Measurements from ENCODE around the gene CTF1. TPM values are rescaled to one million over a fixed set of nuclear protein-coding genes. Genes with fewer than 3 reads are reported as not detected.

The CTF1 gene
- total RNA-seq, 2 donors from 2014 or later = 3.1 to 3.3 TPM

- peak; percentile 88 for TF ChIP-seq CTCF (conservative IDR thresholded peaks at IDR 0.05)
- WGBS, 2 experiments (ENCODE audit: insufficient coverage in 1 of 2, insufficient read length in 1 of 2) = 36 to 38% methylated on average over 11 to 15 of the region's 15 CpGs
- H3K36me3 Mint-ChIP-seq (ENCODE audit: low read depth) = peaks cover 68% of the 10 kb centered on the region
- H3K4me1 ChIP-seq (ENCODE audit: control insufficient read depth, insufficient read depth, low read length) = peaks cover 6% of the 10 kb centered on the region
- H3K9ac ChIP-seq (ENCODE audit: extremely low read depth, low read length, poor library complexity, severe bottlenecking) = no peak overlapping the region
- H3K9me3 Mint-ChIP-seq = no peaks in the 10 kb centered on the region
- H3K27me3 ChIP-seq (ENCODE audit: control insufficient read depth, insufficient read depth, low read length, poor library complexity, severe bottlenecking) = no peaks in the 10 kb centered on the region
- H3K27ac Mint-ChIP-seq = peak overlapping the region; percentile 52
- H3K4me3 Mint-ChIP-seq = no peak overlapping the region
- peak; percentile 93 for DNase-seq
- H3K27me3 Mint-ChIP-seq (ENCODE audit: insufficient read depth) = no peaks in the 10 kb centered on the region
- H3K27ac ChIP-seq (ENCODE audit: low read depth, low read length) = no peak overlapping the region
- H3K4me1 Mint-ChIP-seq = peaks cover 3% of the 10 kb centered on the region
- no peak overlapping the region for H3K4me3 ChIP-seq (ENCODE audit: low read length)
- peaks cover 80% of the 10 kb centered on the region for H3K36me3 ChIP-seq (ENCODE audit: control insufficient read depth, insufficient read depth, low read length)
- H3K9me3 ChIP-seq (ENCODE audit: control insufficient read depth, low read length) = no peaks in the 10 kb centered on the region
Measured at GRCh38 chr16:30941600-30942425, 45.4 kb downstream of the CTF1 start.

GRCh38 chr16:30942426-30942806, 46.0 kb downstream of the CTF1 start:
- Mint-ChIP-seq H3K4me3 (no peak overlapping the region), H3K4me1 (peaks cover 8% of the 10 kb centered on the region), H3K9me3 (no peaks in the 10 kb centered on the region), H3K27me3 (ENCODE audit: insufficient read depth) (no peaks in the 10 kb centered on the region), H3K36me3 (ENCODE audit: low read depth) (peaks cover 67% of the 10 kb centered on the region), H3K27ac (no peak overlapping the region)
- Histone ChIP-seq H3K9me3 (ENCODE audit: control insufficient read depth, low read length) (no peaks in the 10 kb centered on the region), H3K27ac (ENCODE audit: low read depth, low read length) (no peak overlapping the region), H3K4me3 (ENCODE audit: low read length) (no peak overlapping the region), H3K4me1 (ENCODE audit: control insufficient read depth, insufficient read depth, low read length) (peaks cover 12% of the 10 kb centered on the region), H3K27me3 (ENCODE audit: control insufficient read depth, insufficient read depth, low read length, poor library complexity, severe bottlenecking) (no peaks in the 10 kb centered on the region), H3K9ac (ENCODE audit: extremely low read depth, low read length, poor library complexity, severe bottlenecking) (no peak overlapping the region), H3K36me3 (ENCODE audit: control insufficient read depth, insufficient read depth, low read length) (peaks cover 79% of the 10 kb centered on the region)
- TF ChIP-seq CTCF (conservative IDR thresholded peaks at IDR 0.05) = no peak
- DNase-seq = peak; percentile 55
- WGBS, 2 experiments (ENCODE audit: insufficient coverage in 1 of 2, insufficient read length in 1 of 2) = 73 to 80% methylated on average over 3 to 4 of the region's 4 CpGs

- H3K9me3 Mint-ChIP-seq = no peaks in the 10 kb centered on the region
- no peak overlapping the region for H3K4me3 Mint-ChIP-seq
- Histone ChIP-seq H3K27ac (ENCODE audit: low read depth, low read length) (no peak overlapping the region), H3K9ac (ENCODE audit: extremely low read depth, low read length, poor library complexity, severe bottlenecking) (no peak overlapping the region), H3K4me3 (ENCODE audit: low read length) (no peak overlapping the region), H3K27me3 (ENCODE audit: control insufficient read depth, insufficient read depth, low read length, poor library complexity, severe bottlenecking) (no peaks in the 10 kb centered on the region), H3K9me3 (ENCODE audit: control insufficient read depth, low read length) (no peaks in the 10 kb centered on the region), H3K36me3 (ENCODE audit: control insufficient read depth, insufficient read depth, low read length) (peaks cover 66% of the 10 kb centered on the region), H3K4me1 (ENCODE audit: control insufficient read depth, insufficient read depth, low read length) (peaks cover 16% of the 10 kb centered on the region)
- no peak overlapping the region for H3K27ac Mint-ChIP-seq
- H3K4me1 Mint-ChIP-seq = peaks cover 10% of the 10 kb centered on the region
- no peak for DNase-seq
- peaks cover 57% of the 10 kb centered on the region for H3K36me3 Mint-ChIP-seq (ENCODE audit: low read depth)
- no peak for TF ChIP-seq CTCF (conservative IDR thresholded peaks at IDR 0.05)
- no peaks in the 10 kb centered on the region for H3K27me3 Mint-ChIP-seq (ENCODE audit: insufficient read depth)
Measured at GRCh38 chr16:30944352-30944751, 47.9 kb downstream of the CTF1 start.
